GM21367 (cell line): ENCODE data around the gene ZFP62.
A peak's percentile ranks its signal among the peaks of the same experiment; 100 is the strongest.
"Not testable (repeated sequence)": the region's sequence is repeated elsewhere in the genome, so short reads cannot be mapped to it uniquely, and the experiment has no call there.

Source experiments
- ATAC-seq: cut with Tn5 transposase; IDR thresholded peaks from one replicate; pipeline ENCODE4 v1.9.1; 2021; ENCODE audit not compliant: unreplicated experiment

Gene ZFP62

GRCh38 chr5:180860887-180861822 is at the start of gene ZFP62:
ZFP62 (minus strand) TSS chr5:180861276; CDS start chr5:180861219, 57 bp downstream.
- peak; percentile 75 for ATAC-seq

GRCh38 chr5:180910735-180911134 is 49.7 kb upstream of the ZFP62 start:
- ATAC-seq = no peak

GRCh38 chr5:180910182-180910581 is 49.1 kb upstream of the ZFP62 start:
- ATAC-seq = no peak

- ATAC-seq = no peak
These were observed 48.7 kb upstream of the ZFP62 start for GRCh38 chr5:180909782-180910181.

GRCh38 chr5:180908998-180909731 is 48.1 kb upstream of the ZFP62 start:
- ATAC-seq = no peak

GRCh38 chr5:180908400-180908799 is 47.3 kb upstream of the ZFP62 start:
- ATAC-seq = no peak

GRCh38 chr5:180901319-180902009 is 40.4 kb upstream of the ZFP62 start:
- no peak for ATAC-seq

GRCh38 chr5:180900178-180900577 is 39.1 kb upstream of the ZFP62 start:
- no peak for ATAC-seq

- ATAC-seq = no peak
These were observed 37.7 kb upstream of the ZFP62 start, which contains the start of gene BTNL8 for GRCh38 chr5:180898621-180899246. BTNL8 (plus strand) TSS chr5:180899159; CDS start chr5:180899311, 152 bp downstream.

- ATAC-seq = not testable (repeated sequence)
These were observed 34.3 kb upstream of the ZFP62 start for GRCh38 chr5:180895330-180895729.

- no peak for ATAC-seq
These were observed 28.3 kb upstream of the ZFP62 start for GRCh38 chr5:180889381-180889780.

GRCh38 chr5:180885845-180886529 is 24.9 kb upstream of the ZFP62 start:
- not testable (repeated sequence) for ATAC-seq

- ATAC-seq = no peak
These were observed 14.9 kb upstream of the ZFP62 start for GRCh38 chr5:180875860-180876426.

GRCh38 chr5:180874804-180875582 is 13.9 kb upstream of the ZFP62 start:
- no peak for ATAC-seq

GRCh38 chr5:180873615-180874520 is 12.8 kb upstream of the ZFP62 start:
- ATAC-seq = no peak

- no peak for ATAC-seq
These were observed 11.3 kb upstream of the ZFP62 start for GRCh38 chr5:180872419-180872818.

GRCh38 chr5:180870276-180871068 is 9.4 kb upstream of the ZFP62 start:
- ATAC-seq = no peak
